ENCODE data around the gene ROMO1.

ROMO1 gene

GRCh38 chr20:35699127-35699956 is at the start of gene ROMO1, which contains the start of gene NFS1:
TSS of gene ROMO1 (plus strand) at chr20:35699405. CDS start at chr20:35699633, 228 bp downstream.
TSS of gene NFS1 (minus strand) at chr20:35699352. CDS start at chr20:35699288, 64 bp downstream.
- DNase-seq (ENCODE audit: low spot score) = peak; percentile 80

GRCh38 chr20:35650632-35651031 is 48.6 kb upstream of the ROMO1 start:
- no peak for DNase-seq (ENCODE audit: low spot score)

DNA sequence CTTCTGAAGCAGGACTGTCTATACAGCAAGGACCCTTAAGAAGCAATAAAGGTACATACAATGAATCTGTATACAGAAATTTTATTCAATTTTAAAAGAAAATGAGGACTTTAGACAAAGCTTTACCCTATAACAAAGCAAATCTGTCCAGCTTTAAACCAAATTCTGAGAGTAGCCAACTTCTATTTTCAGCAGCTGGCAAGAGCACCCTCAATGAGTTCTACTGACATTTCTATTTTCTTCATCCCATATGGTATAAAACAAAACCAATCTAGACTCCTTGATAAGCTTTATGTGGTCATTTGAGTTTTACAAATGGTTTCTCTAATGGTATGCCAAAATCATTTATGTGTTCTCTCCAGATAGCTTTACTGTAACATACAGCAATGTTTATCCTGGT is 47.2 kb upstream of the ROMO1 start:
- DNase-seq (ENCODE audit: low spot score) = no peak

DNA sequence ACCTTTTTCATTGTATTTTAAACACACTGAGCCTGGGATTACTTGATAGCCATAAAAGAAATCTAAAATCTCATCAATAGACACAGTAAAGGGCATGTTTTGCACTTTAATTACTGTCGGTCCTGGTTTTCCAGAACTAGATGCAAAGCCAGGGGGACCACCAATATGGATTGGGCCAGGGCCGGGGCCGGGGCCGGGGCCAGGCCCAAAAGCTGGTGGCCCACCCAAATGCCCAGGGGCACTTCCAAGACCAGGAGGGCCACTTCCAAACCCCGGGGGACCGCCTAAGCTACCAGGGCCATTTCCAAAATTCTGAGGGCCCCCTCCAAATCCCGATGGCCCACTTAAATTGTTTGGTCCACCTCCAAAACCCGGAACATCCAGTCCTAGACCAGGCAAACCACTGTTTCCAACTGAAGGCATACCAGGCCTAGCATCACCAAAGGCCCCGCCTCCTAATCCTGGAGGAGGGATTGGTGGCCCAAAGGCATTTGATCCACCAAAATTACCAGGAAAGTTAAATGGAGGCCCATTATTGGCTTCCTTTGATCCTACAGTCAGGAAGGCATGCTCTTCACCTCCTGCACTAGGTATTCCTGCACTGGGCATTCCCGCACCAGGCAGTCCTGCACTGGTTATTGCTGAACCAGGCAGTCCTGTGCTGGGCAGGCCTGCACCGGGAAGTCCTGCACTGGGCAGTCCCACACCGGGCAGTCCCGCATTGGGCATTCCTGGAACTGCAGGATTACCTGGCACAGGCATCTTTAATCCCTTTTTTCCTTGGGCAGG is 46.4 kb upstream of the ROMO1 start:
- no peak for DNase-seq (ENCODE audit: low spot score)

- no peak for DNase-seq (ENCODE audit: low spot score)
These were observed 45.8 kb upstream of the ROMO1 start for GRCh38 chr20:35653430-35653734.

GRCh38 chr20:35653893-35654292 is 45.3 kb upstream of the ROMO1 start:
- DNase-seq (ENCODE audit: low spot score) = no peak

DNA sequence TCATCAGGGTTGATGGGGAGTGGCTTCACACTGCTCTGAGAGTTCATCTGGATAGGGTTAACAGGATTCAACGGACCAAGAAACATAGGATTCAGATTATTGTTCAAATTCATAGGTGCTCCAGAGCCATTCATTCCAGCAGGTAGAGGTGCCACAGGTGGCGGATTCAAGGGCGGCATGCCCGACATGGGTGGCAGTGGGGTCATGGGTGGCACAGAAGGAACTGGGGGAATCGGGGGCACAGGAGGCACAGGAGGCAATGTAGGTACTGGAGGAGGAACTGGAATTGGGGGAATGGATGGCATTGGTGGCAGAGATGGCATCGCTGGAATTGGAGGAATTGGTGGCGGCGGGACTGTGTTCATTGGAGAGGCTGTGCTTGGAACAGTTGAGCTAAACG is 44.8 kb upstream of the ROMO1 start:
- no peak for DNase-seq (ENCODE audit: low spot score)

GRCh38 chr20:35657271-35657670 is 41.9 kb upstream of the ROMO1 start:
- DNase-seq (ENCODE audit: low spot score) = no peak

GRCh38 chr20:35660122-35660937 is 38.9 kb upstream of the ROMO1 start:
- DNase-seq (ENCODE audit: low spot score) = no peak

- DNase-seq (ENCODE audit: low spot score) = no peak
These were observed 38.2 kb upstream of the ROMO1 start for GRCh38 chr20:35661053-35661452.

GRCh38 chr20:35661908-35662307 is 37.3 kb upstream of the ROMO1 start:
- no peak for DNase-seq (ENCODE audit: low spot score)

GRCh38 chr20:35662551-35662950 is 36.7 kb upstream of the ROMO1 start:
- no peak for DNase-seq (ENCODE audit: low spot score)

GRCh38 chr20:35663516-35664465 is 35.4 kb upstream of the ROMO1 start:
- peak; percentile 60 for DNase-seq (ENCODE audit: low spot score)

DNA sequence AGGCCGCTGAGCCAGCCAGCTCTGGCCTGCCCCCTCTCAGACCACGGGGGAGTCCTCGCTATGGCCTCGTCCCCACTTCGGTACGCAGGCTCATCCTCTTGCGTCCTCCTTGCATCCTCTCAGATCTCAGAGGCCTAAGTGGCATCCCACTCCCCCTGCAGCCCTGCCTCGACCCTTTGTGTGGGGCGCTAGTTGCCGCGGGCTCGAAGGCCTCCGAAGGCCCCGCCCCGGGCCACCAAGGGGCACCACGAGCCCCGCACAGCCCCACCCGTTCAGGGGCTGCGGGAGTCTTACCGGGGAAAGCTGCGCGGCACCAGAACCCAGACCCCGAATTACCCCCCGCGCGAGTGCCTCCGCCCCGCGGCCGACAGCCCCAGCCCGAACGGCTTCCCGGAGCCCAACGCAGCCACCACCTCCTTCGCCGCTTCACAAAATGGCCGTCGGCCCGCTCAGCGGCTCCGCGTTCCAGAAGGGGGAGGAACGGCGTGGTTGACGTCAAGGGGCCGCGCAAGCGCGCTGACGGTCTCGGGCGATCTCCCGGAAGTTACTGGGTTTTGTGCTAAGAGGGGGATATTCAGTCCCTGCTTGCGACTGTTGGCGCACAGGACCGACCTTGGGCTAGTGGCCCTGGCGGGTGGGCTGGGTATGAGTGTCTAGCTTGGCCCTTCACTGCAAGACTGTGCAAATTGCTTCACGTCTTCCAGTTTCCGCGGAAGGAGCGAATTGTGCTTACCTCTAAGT is 34.6 kb upstream of the ROMO1 start, which contains the start of the genes CPNE1 and RBM12:
CPNE1 (minus strand) TSS at position 435 of the 741 bp plus-strand sequence. CDS start 31,977 bp downstream, outside the sequence.
RBM12 (minus strand) TSS at position 435 of the 741 bp plus-strand sequence. CDS start 9,578 bp downstream, outside the sequence.
- DNase-seq (ENCODE audit: low spot score) = peak; percentile 91

GRCh38 chr20:35665949-35666288 is 33.3 kb upstream of the ROMO1 start:
- DNase-seq (ENCODE audit: low spot score) = no peak

- DNase-seq (ENCODE audit: low spot score) = no peak
These were observed 30.0 kb upstream of the ROMO1 start for GRCh38 chr20:35669221-35669620.

DNA sequence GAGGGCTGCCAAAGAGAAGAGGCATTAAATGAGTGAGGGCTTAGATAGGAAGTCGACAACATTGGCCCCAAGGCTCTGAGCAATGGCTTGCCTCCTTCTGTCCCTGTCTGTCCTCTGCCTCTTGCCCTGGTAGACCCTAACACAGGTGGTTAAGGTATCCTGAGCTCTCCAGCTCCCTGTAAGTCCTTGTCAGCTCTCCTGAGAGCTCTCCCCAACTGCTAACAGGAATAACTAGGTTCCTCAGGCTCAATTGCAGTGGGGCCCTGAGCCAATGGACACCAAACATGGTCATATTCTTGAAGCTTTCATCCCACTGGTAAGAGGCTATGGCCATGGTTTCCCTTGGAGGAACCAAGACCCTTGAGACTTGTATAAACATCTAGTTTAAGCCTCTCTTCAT is 29.5 kb upstream of the ROMO1 start:
- DNase-seq (ENCODE audit: low spot score) = no peak

- no peak for DNase-seq (ENCODE audit: low spot score)
These were observed 25.3 kb upstream of the ROMO1 start for GRCh38 chr20:35673884-35674283.

- no peak for DNase-seq (ENCODE audit: low spot score)
These were observed 24.3 kb upstream of the ROMO1 start for GRCh38 chr20:35674921-35675320.

- DNase-seq (ENCODE audit: low spot score) = no peak
These were observed 18.6 kb upstream of the ROMO1 start for GRCh38 chr20:35680452-35681183.
